H9 (cell line): ENCODE results near the gene KDR. TPM values are rescaled to one million over a fixed set of nuclear protein-coding genes. Genes with fewer than 3 reads are reported as not detected.

Experiments
- DNase-seq: peaks from one replicate; pipeline ENCODE4 v3.0.0-alpha.2; 2017
- H2AFZ ChIP-seq: one replicate; pipeline ENCODE4 v1.6.1; 2013; ENCODE audit warnings: mild to moderate bottlenecking, low read length, control low read depth, moderate library complexity
- H2AK5ac ChIP-seq: 2 replicates; pipeline ENCODE4 v1.6.1; 2013; ENCODE audit warnings: low read length, control low read depth, mixed read lengths; ENCODE audit not compliant: insufficient read length
- H2BK120ac ChIP-seq: one replicate; pipeline ENCODE4 v1.6.1; 2013; ENCODE audit warnings: low read depth, mild to moderate bottlenecking, low read length, control low read depth, inconsistent platforms; ENCODE audit not compliant: poor library complexity, severe bottlenecking
- H2BK12ac ChIP-seq: 2 replicates; pipeline ENCODE4 v1.6.1; 2013; ENCODE audit warnings: low read length, control low read depth, mixed read lengths, low read depth; ENCODE audit not compliant: insufficient read length
- H2BK15ac ChIP-seq: 2 replicates; pipeline ENCODE4 v1.6.1; 2013; ENCODE audit warnings: low read depth, low read length, control low read depth
- H2BK20ac ChIP-seq: one replicate; pipeline ENCODE4 v1.6.1; 2013; ENCODE audit warnings: low read depth, mild to moderate bottlenecking, low read length, control low read depth, inconsistent platforms; ENCODE audit not compliant: poor library complexity, severe bottlenecking
- H2BK5ac ChIP-seq: 2 replicates; pipeline ENCODE4 v1.6.1; 2013; ENCODE audit warnings: low read length, control low read depth, mixed read lengths; ENCODE audit not compliant: insufficient read length
- H3K14ac ChIP-seq: 2 replicates; pipeline ENCODE4 v1.6.1; 2013; ENCODE audit warnings: low read length, control low read depth; ENCODE audit not compliant: insufficient read depth
- H3K18ac ChIP-seq: 2 replicates; pipeline ENCODE4 v1.6.1; 2013; ENCODE audit warnings: low read depth, mild to moderate bottlenecking, mixed read lengths, low read length, control low read depth; ENCODE audit not compliant: insufficient read length
- H3K23ac ChIP-seq: 2 replicates; pipeline ENCODE4 v1.6.1; 2013; ENCODE audit warnings: low read length, control low read depth, mixed read lengths, low read depth; ENCODE audit not compliant: insufficient read length
- H3K23me2 ChIP-seq: 2 replicates; pipeline ENCODE4 v1.6.1; 2013; ENCODE audit warnings: low read depth, mild to moderate bottlenecking, mixed read lengths, low read length, control low read depth; ENCODE audit not compliant: insufficient read length, poor library complexity, severe bottlenecking
- H3K27ac ChIP-seq: 2 replicates; pipeline ENCODE4 v1.5.1; 2013; ENCODE audit warnings: low read length, control low read depth, mixed read lengths, low read depth; ENCODE audit not compliant: insufficient read length
- H3K27me3 ChIP-seq: 2 replicates; pipeline ENCODE4 v1.6.1; 2013; ENCODE audit warnings: low read length, control low read depth, inconsistent platforms; ENCODE audit not compliant: insufficient read depth
- H3K4ac ChIP-seq: 2 replicates; pipeline ENCODE4 v1.6.1; 2013; ENCODE audit warnings: low read depth, mild to moderate bottlenecking, control low read depth, inconsistent platforms, low read length, moderate library complexity
- H3K4me1 ChIP-seq: 2 replicates; pipeline ENCODE4 v1.6.1; 2013; ENCODE audit warnings: low read length, control low read depth, inconsistent platforms; ENCODE audit not compliant: insufficient read depth
- H3K4me2 ChIP-seq: 2 replicates; pipeline ENCODE4 v1.6.1; 2013; ENCODE audit warnings: low read length, control low read depth, mixed read lengths; ENCODE audit not compliant: insufficient read length, insufficient read depth
- H3K56ac ChIP-seq: 2 replicates; pipeline ENCODE4 v1.6.1; 2013; ENCODE audit warnings: low read depth, mild to moderate bottlenecking, mixed read lengths, low read length, control low read depth; ENCODE audit not compliant: insufficient read length
- H3K79me1 ChIP-seq: 2 replicates; pipeline ENCODE4 v1.6.1; 2013; ENCODE audit warnings: low read depth, mild to moderate bottlenecking, moderate library complexity, low read length, control low read depth, inconsistent platforms; ENCODE audit not compliant: insufficient read depth, poor library complexity, severe bottlenecking
- H3K79me2 ChIP-seq: 2 replicates; pipeline ENCODE4 v1.6.1; 2013; ENCODE audit warnings: low read length, control low read depth, inconsistent platforms; ENCODE audit not compliant: insufficient read depth
- H3K9ac ChIP-seq: 2 replicates; pipeline ENCODE4 v1.6.1; 2013; ENCODE audit warnings: low read length, control low read depth, mixed read lengths; ENCODE audit not compliant: insufficient read length; ENCODE audit errors: extremely low read depth
- H3K9me3 ChIP-seq: one replicate; pipeline ENCODE4 v1.6.1; 2013; ENCODE audit warnings: low read depth, low read length, inconsistent platforms; ENCODE audit not compliant: control insufficient read depth
- H3T11ph ChIP-seq: one replicate; pipeline ENCODE4 v1.6.1; 2013; ENCODE audit warnings: mild to moderate bottlenecking, low read length, control low read depth, inconsistent platforms
- H4K20me1 ChIP-seq: one replicate; pipeline ENCODE4 v1.6.1; 2013; ENCODE audit not compliant: control insufficient read depth, insufficient read length, insufficient read depth
- H4K5ac ChIP-seq: 2 replicates; pipeline ENCODE4 v1.6.1; 2013; ENCODE audit warnings: low read depth, mild to moderate bottlenecking, mixed read lengths, low read length, control low read depth; ENCODE audit not compliant: insufficient read length
- H4K8ac ChIP-seq: replicated peaks from 2 replicates; pipeline ENCODE4 v1.6.1; 2013; ENCODE audit warnings: low read length, control low read depth, mixed read lengths, low read depth; ENCODE audit not compliant: insufficient read length
- H4K91ac ChIP-seq: 2 replicates; pipeline ENCODE4 v1.6.1; 2013; ENCODE audit warnings: low read depth, mild to moderate bottlenecking, moderate library complexity, mixed read lengths, low read length, control low read depth; ENCODE audit not compliant: insufficient read length
- H3K27ac Mint-ChIP-seq, 3 experiments: 2 replicates in 2 of 3; 3 replicates in 1 of 3; pipeline ENCODE4 v1.8.0; 2020 to 2021; ENCODE audit warnings: mixed read lengths in 3 of 3, mild to moderate bottlenecking in 1 of 3, moderate library complexity in 1 of 3
- H3K27me3 Mint-ChIP-seq: 2 replicates; pipeline ENCODE4 v1.8.0; 2021; ENCODE audit warnings: low read depth, mild to moderate bottlenecking, moderate library complexity, mixed read lengths
- H3K36me3 Mint-ChIP-seq, 3 experiments: 2 replicates in 2 of 3; 3 replicates in 1 of 3; pipeline ENCODE4 v1.8.0; 2020 to 2021; ENCODE audit warnings: low read depth in 3 of 3, mixed read lengths in 3 of 3; ENCODE audit not compliant: insufficient read depth in 1 of 3
- H3K4me1 Mint-ChIP-seq, 2 experiments: 2 replicates each; pipeline ENCODE4 v1.8.0; 2020; ENCODE audit warnings: mixed read lengths in 2 of 2
- H3K4me3 Mint-ChIP-seq, 2 experiments: 2 replicates in 1 of 2; 3 replicates in 1 of 2; pipeline ENCODE4 v1.8.0; 2020 to 2021; ENCODE audit warnings: mild to moderate bottlenecking in 2 of 2, mixed read lengths in 2 of 2, moderate library complexity in 1 of 2
- H3K9me3 Mint-ChIP-seq, 2 experiments: 2 replicates in 1 of 2; 3 replicates in 1 of 2; pipeline ENCODE4 v1.8.0; 2020; ENCODE audit warnings: mild to moderate bottlenecking in 2 of 2, mixed read lengths in 2 of 2, moderate library complexity in 1 of 2
- CTCF ChIP-seq: fragments of 200-600 bp; sonication (generic); conservative IDR thresholded peaks from 3 replicates; pipeline ENCODE4 v1.8.0; 2021; ENCODE audit warnings: antibody characterized with exemption, mild to moderate bottlenecking
- WGBS: extraction: QIAGEN DNeasy Blood & Tissue Kit; methylation state at CpG from one replicate; pipeline ENCODE4 v1.1.7; 2013; ENCODE audit warnings: missing lambda C conversion rate, low lambda C conversion rate, mixed read lengths; ENCODE audit not compliant: insufficient read length; ENCODE audit errors: extremely low coverage; 5-methylcytosine and 5-hydroxymethylcytosine counted together
- total RNA-seq: library from RNA; stranded (reverse); gene quantifications from 2 replicates; pipeline ENCODE4 v1.2.1, GENCODE V29; 2021

Gene KDR
- total RNA-seq, 1 experiment from 2014 or later: 51.4 TPM

GRCh38 chr4:55087913-55088260 is 37.5 kb downstream of the KDR start:
- no peak overlapping the region for H4K5ac ChIP-seq
- no peak overlapping the region for H4K8ac ChIP-seq
- Mint-ChIP-seq H3K4me1 (peaks cover 13 to 26% of the 10 kb centered on the region in 2 experiments), H3K4me3 (no peak overlapping the region), H3K9me3 (no peaks in the 10 kb centered on the region), H3K27ac (peak overlapping the region in 2 of 3 experiments; percentile 9 to 59; a peak in 1 of 7 replicates), H3K36me3 (peaks cover 22 to 95% (median 50%) of the 10 kb centered on the region in 3 experiments; a peak in 6 of 7 replicates), H3K27me3 (no peaks in the 10 kb centered on the region)
- WGBS: no CpG with 5 or more reads among the region's 1 CpG
- H3K79me2 ChIP-seq: no peaks in the 10 kb centered on the region
- no peak overlapping the region for H3T11ph ChIP-seq
- no peak overlapping the region for H2BK12ac ChIP-seq
- no peak overlapping the region for H2AFZ ChIP-seq
- no peaks in the 10 kb centered on the region for H3K9me3 ChIP-seq
- no peak for TF ChIP-seq CTCF
- H3K27me3 ChIP-seq: no peaks in the 10 kb centered on the region
- H3K23me2 ChIP-seq: no peaks in the 10 kb centered on the region
- no peak overlapping the region for H2AK5ac ChIP-seq
- no peak overlapping the region for H3K9ac ChIP-seq
- no peak overlapping the region for H3K14ac ChIP-seq
- H2BK15ac ChIP-seq: no peak overlapping the region
- H4K20me1 ChIP-seq: no peaks in the 10 kb centered on the region
- no peak overlapping the region for H2BK120ac ChIP-seq
- no peak overlapping the region for H3K4ac ChIP-seq
- H3K79me1 ChIP-seq: no peaks in the 10 kb centered on the region
- no peak overlapping the region for H3K27ac ChIP-seq
- H2BK5ac ChIP-seq: no peak overlapping the region
- no peak for DNase-seq
- H3K4me2 ChIP-seq: no peak overlapping the region
- no peaks in the 10 kb centered on the region for H3K4me1 ChIP-seq
- H3K56ac ChIP-seq: no peak overlapping the region
- H4K91ac ChIP-seq: no peak overlapping the region
- H2BK20ac ChIP-seq: no peak overlapping the region
- H3K18ac ChIP-seq: no peak overlapping the region
- no peak overlapping the region for H3K23ac ChIP-seq
